Common myeloid progenitor, CD34-positive (primary cell): ENCODE data around the gene PRRC2A.

Experiments
- CTCF ChIA-PET: fragments of 350-600 bp; sonication (Branson Sonifier 250); formaldehyde crosslinking; loops from one replicate; lab custom pipeline; 2021; ENCODE audit warnings: antibody characterized with exemption; lab: Charles Lee
- POLR2A ChIA-PET: fragments of 350-600 bp; sonication (Branson Sonifier 250); formaldehyde crosslinking; loops from one replicate; lab custom pipeline; 2021; ENCODE audit warnings: antibody characterized with exemption; lab: Charles Lee
- DNase-seq, 3 donors: peaks; one replicate each; pipeline versions ENCODE4 v3.0.0 to v3.0.0-alpha.2; 2013
- H3K27ac ChIP-seq, 2 experiments: 1 replicate in 1 of 2; 2 replicates in 1 of 2; pipeline ENCODE4 v1.7.0; 2013; ENCODE audit warnings: inconsistent platforms in 2 of 2, low read length in 2 of 2, mild to moderate bottlenecking in 2 of 2, low read depth in 1 of 2, moderate library complexity in 1 of 2; ENCODE audit not compliant: severe bottlenecking in 2 of 2, insufficient read depth in 1 of 2, poor library complexity in 1 of 2
- H3K27me3 ChIP-seq, 5 experiments: replicated peaks in 2 of 5; 1 replicate in 3 of 5; 2 replicates in 2 of 5; pipeline versions ENCODE4 v1.6.1 to v1.7.0; 2013; ENCODE audit warnings: low read length in 4 of 5, mild to moderate bottlenecking in 2 of 5, moderate library complexity in 2 of 5, inconsistent platforms in 1 of 5; ENCODE audit not compliant: insufficient read depth in 5 of 5, control insufficient read depth in 4 of 5
- H3K36me3 ChIP-seq, 4 experiments: 1 replicate in 2 of 4; 2 replicates in 2 of 4; pipeline versions ENCODE4 v1.6.1 to v1.7.0; 2013; ENCODE audit warnings: low read length in 3 of 4, control low read depth in 1 of 4, mild to moderate bottlenecking in 1 of 4; ENCODE audit not compliant: control insufficient read depth in 4 of 4, insufficient read depth in 4 of 4
- H3K4me1 ChIP-seq, 4 experiments: 1 replicate in 3 of 4; 2 replicates in 1 of 4; pipeline versions ENCODE4 v1.6.1 to v1.7.1; 2013; ENCODE audit warnings: low read length in 3 of 4, mild to moderate bottlenecking in 3 of 4, control low read depth in 1 of 4, inconsistent platforms in 1 of 4, moderate library complexity in 1 of 4; ENCODE audit not compliant: control insufficient read depth in 4 of 4, insufficient read depth in 4 of 4; ENCODE audit errors: control extremely low read depth in 1 of 4
- H3K4me3 ChIP-seq, 7 experiments: 1 replicate in 4 of 7; 2 replicates in 3 of 7; pipeline versions ENCODE4 v1.5.1 to v1.7.0; 2013; ENCODE audit warnings: mild to moderate bottlenecking in 7 of 7, low read length in 6 of 7, moderate library complexity in 6 of 7, inconsistent platforms in 2 of 7, low read depth in 2 of 7, control low read depth in 1 of 7; ENCODE audit not compliant: insufficient read depth in 4 of 7, control insufficient read depth in 1 of 7; ENCODE audit errors: extremely low read depth in 1 of 7
- H3K9me3 ChIP-seq, 5 experiments: 1 replicate in 4 of 5; 2 replicates in 1 of 5; pipeline versions ENCODE4 v1.6.1 to v1.7.1; 2013; ENCODE audit warnings: low read length in 4 of 5, mild to moderate bottlenecking in 2 of 5, inconsistent platforms in 1 of 5, low read depth in 1 of 5, moderate library complexity in 1 of 5; ENCODE audit not compliant: control insufficient read depth in 4 of 5, insufficient read depth in 2 of 5; ENCODE audit errors: control extremely low read depth in 1 of 5
- WGBS: methylation state at CpG from one replicate; pipeline ENCODE4 v1.1.5; 2013; ENCODE audit not compliant: insufficient coverage; 5-methylcytosine and 5-hydroxymethylcytosine counted together

PRRC2A gene

GRCh38 chr6:31654574-31655348 lies 34.2 kb downstream of the PRRC2A start:
- CTCF ChIA-PET: interaction anchor here (0.9 to 4.7 kb wide), 4 partner anchors 10 to 209 kb away, joined by 3 to 40 read pairs (median 4); partner anchors contain the start of genes CSNK2B and GPANK1
- H3K36me3 ChIP-seq: peaks cover 4 to 29% (median 19%) of the 10 kb centered on the region in 4 experiments
- no peak overlapping the region for H3K27ac ChIP-seq
- POLR2A ChIA-PET: interaction anchor here (1.0 to 4.5 kb wide), 2 partner anchors 10 to 17 kb away, joined by 3 to 31 read pairs; partner anchors contain the start of genes CSNK2B and GPANK1
- no peaks in the 10 kb centered on the region for H3K9me3 ChIP-seq
- H3K27me3 ChIP-seq: no peaks in the 10 kb centered on the region
- peaks cover 3 to 47% (median 36%) of the 10 kb centered on the region in 4 experiments for H3K4me1 ChIP-seq
- DNase-seq: no peak
- H3K4me3 ChIP-seq: no peak overlapping the region
- 100% methylated on average over 4 of the region's 8 CpGs for WGBS

- H3K4me3 ChIP-seq: no peak within 1 kb of the TSS
- ChIA-PET CTCF (interaction anchor here (1.0 to 4.7 kb wide), 3 partner anchors 9 to 135 kb away, joined by 3 to 40 read pairs (median 3); partner anchors contain the start of genes CSNK2B and GPANK1), POLR2A (interaction anchor here (4.5 kb wide), 1 partner anchor 9 kb away, joined by 31 read pairs; the partner anchor contains the start of genes CSNK2B and GPANK1)
- H3K36me3 ChIP-seq: peaks cover 4 to 22% (median 17%) of the 10 kb centered on the region in 4 experiments
- H3K27me3 ChIP-seq: no peaks in the 10 kb centered on the region
- H3K27ac ChIP-seq: no peak within 1 kb of the TSS
- no peaks in the 10 kb centered on the region for H3K9me3 ChIP-seq
- WGBS: 98% methylated on average over 8 of the region's 8 CpGs
- no peak for DNase-seq
- peaks cover 5 to 52% (median 41%) of the 10 kb centered on the region in 4 experiments for H3K4me1 ChIP-seq
These were observed 35.1 kb downstream of the PRRC2A start, which contains the start of gene APOM for GRCh38 chr6:31655349-31656237. TSS of gene APOM (plus strand) at chr6:31655894. CDS start at chr6:31655967, 73 bp downstream.

GRCh38 chr6:31657406-31658157 lies 37.1 kb downstream of the PRRC2A start:
- ChIA-PET POLR2A (no interaction called here), CTCF (interaction anchor here (0.6 to 1.6 kb wide), 4 partner anchors 14 to 133 kb away, joined by 3 to 6 read pairs (median 4); no protein-coding TSS in a partner anchor)
- Histone ChIP-seq H3K9me3 (no peaks in the 10 kb centered on the region), H3K27me3 (no peaks in the 10 kb centered on the region), H3K4me3 (no peak overlapping the region), H3K4me1 (peaks cover 5 to 60% (median 35%) of the 10 kb centered on the region in 4 experiments), H3K36me3 (peaks cover 4 to 32% (median 24%) of the 10 kb centered on the region in 4 experiments), H3K27ac (peak overlapping the region in 1 of 2 experiments; percentile 29)
- WGBS: 96% methylated on average over 4 of the region's 6 CpGs
- DNase-seq: no peak

- POLR2A ChIA-PET: no interaction called here
- Histone ChIP-seq H3K36me3 (peaks cover 4 to 33% (median 25%) of the 10 kb centered on the region in 4 experiments), H3K4me3 (no peak overlapping the region), H3K27ac (peak overlapping the region in 1 of 2 experiments; percentile 29), H3K9me3 (no peaks in the 10 kb centered on the region), H3K27me3 (no peaks in the 10 kb centered on the region), H3K4me1 (peaks cover 6 to 61% (median 34%) of the 10 kb centered on the region in 4 experiments)
- no peak for DNase-seq
- CTCF ChIA-PET: interaction anchor here (1.3 to 1.6 kb wide), 2 partner anchors 13 to 60 kb away, joined by 4 to 6 read pairs; no protein-coding TSS in a partner anchor
- 100% methylated on average over 2 of the region's 4 CpGs for WGBS
These were observed 37.7 kb downstream of the PRRC2A start for GRCh38 chr6:31658158-31658688.

GRCh38 chr6:31658983-31659648 lies 38.6 kb downstream of the PRRC2A start:
- CTCF ChIA-PET: interaction anchor here (0.7 to 0.9 kb wide), 2 partner anchors 9 to 111 kb away, joined by 3 read pairs; no protein-coding TSS in a partner anchor
- H3K27ac ChIP-seq: peak overlapping the region; percentile 74 to 86
- POLR2A ChIA-PET: no interaction called here
- peaks cover 4 to 36% (median 27%) of the 10 kb centered on the region in 4 experiments for H3K36me3 ChIP-seq
- no peak for DNase-seq
- peaks cover 10 to 64% (median 38%) of the 10 kb centered on the region in 4 experiments for H3K4me1 ChIP-seq
- peak overlapping the region in 5 of 7 experiments; percentile 77 to 94 (median 80) for H3K4me3 ChIP-seq
- WGBS: 96% methylated on average over 11 of the region's 13 CpGs
- H3K9me3 ChIP-seq: no peaks in the 10 kb centered on the region
- H3K27me3 ChIP-seq: no peaks in the 10 kb centered on the region
